Astrocyte (in vitro differentiated cells and primary cell): ENCODE measurements around the gene HAND1. TPM values are rescaled to one million over a fixed set of nuclear protein-coding genes. Genes with fewer than 3 reads are reported as not detected.

Source experiments
- DNase-seq: peaks from one replicate; pipeline ENCODE4 v3.0.0-alpha.2; 2010; ENCODE audit warnings: low read depth
- FAIRE-seq: peaks from 2 replicates; lab custom pipeline; 2011; peaks lifted over from hg19 to GRCh38; lab: Jason Lieb, UNC
- H2AFZ ChIP-seq: 2 replicates; pipeline ENCODE4 v1.6.0; 2012; ENCODE audit warnings: low read depth, low read length, inconsistent platforms
- H3K27ac ChIP-seq: 2 replicates; pipeline ENCODE4 v1.5.1; 2011; ENCODE audit warnings: low read depth, low read length, inconsistent platforms
- H3K27me3 ChIP-seq: 2 replicates; pipeline ENCODE4 v1.6.0; 2011; ENCODE audit warnings: low read length, inconsistent platforms; ENCODE audit not compliant: insufficient read depth
- H3K36me3 ChIP-seq: 2 replicates; pipeline ENCODE4 v1.5.1; 2011; ENCODE audit warnings: low read length, inconsistent platforms; ENCODE audit not compliant: insufficient read depth
- H3K4me1 ChIP-seq: 2 replicates; pipeline ENCODE4 v1.5.1; 2011; ENCODE audit warnings: low read length, inconsistent platforms; ENCODE audit not compliant: insufficient read depth
- H3K4me2 ChIP-seq: 2 replicates; pipeline ENCODE4 v1.6.0; 2012; ENCODE audit warnings: low read length, inconsistent platforms
- H3K4me3 ChIP-seq: 2 replicates; pipeline ENCODE4 v1.5.1; 2011; ENCODE audit warnings: low read depth, mild to moderate bottlenecking, low read length, inconsistent platforms; ENCODE audit not compliant: insufficient read depth
- H3K79me2 ChIP-seq: 2 replicates; pipeline ENCODE4 v1.6.0; 2012; ENCODE audit warnings: mild to moderate bottlenecking, low read length, inconsistent platforms; ENCODE audit not compliant: insufficient read depth
- H3K9ac ChIP-seq: 2 replicates; pipeline ENCODE4 v1.6.0; 2012; ENCODE audit warnings: mild to moderate bottlenecking, low read length, inconsistent platforms
- H3K9me3 ChIP-seq: 2 replicates; pipeline ENCODE4 v1.5.1; 2012; ENCODE audit warnings: low read depth, mild to moderate bottlenecking, low read length, inconsistent platforms; ENCODE audit not compliant: insufficient read depth
- H4K20me1 ChIP-seq: 2 replicates; pipeline ENCODE4 v1.6.0; 2012; ENCODE audit warnings: low read length, inconsistent platforms; ENCODE audit not compliant: insufficient read depth
- H3K27ac Mint-ChIP-seq: one replicate; pipeline ENCODE4 v1.8.0; 2021; ENCODE audit warnings: mild to moderate bottlenecking, mixed read lengths; ENCODE audit not compliant: unreplicated experiment
- H3K27me3 Mint-ChIP-seq: one replicate; pipeline ENCODE4 v1.8.0; 2021; ENCODE audit warnings: low read depth, mixed read lengths; ENCODE audit not compliant: unreplicated experiment
- H3K36me3 Mint-ChIP-seq: one replicate; pipeline ENCODE4 v1.8.0; 2021; ENCODE audit warnings: low read depth, mixed read lengths; ENCODE audit not compliant: unreplicated experiment
- H3K4me1 Mint-ChIP-seq: one replicate; pipeline ENCODE4 v1.8.0; 2021; ENCODE audit warnings: low read depth, mixed read lengths; ENCODE audit not compliant: unreplicated experiment
- H3K4me3 Mint-ChIP-seq: one replicate; pipeline ENCODE4 v1.8.0; 2021; ENCODE audit warnings: mild to moderate bottlenecking, moderate library complexity, mixed read lengths; ENCODE audit not compliant: unreplicated experiment
- H3K9me3 Mint-ChIP-seq: one replicate; pipeline ENCODE4 v1.8.0; 2021; ENCODE audit warnings: mild to moderate bottlenecking, mixed read lengths; ENCODE audit not compliant: unreplicated experiment
- CTCF ChIP-seq: IDR thresholded peaks from 2 replicates; pipeline ENCODE4 v1.5.1; 2011; ENCODE audit warnings: low read depth, mild to moderate bottlenecking, inconsistent platforms, low read length, moderate library complexity; ENCODE audit not compliant: insufficient read depth
- EZH2 ChIP-seq: IDR thresholded peaks from 2 replicates; pipeline ENCODE4 v1.6.1; 2012; ENCODE audit warnings: mild to moderate bottlenecking, low read length, inconsistent platforms; ENCODE audit not compliant: insufficient read depth
- total RNA-seq: library from RNA; stranded (reverse); gene quantifications from 2 replicates; pipeline ENCODE4 v1.2.1, GENCODE V29; 2021

HAND1 gene
- total RNA-seq, 1 donor from 2014 or later = not detected

- H2AFZ ChIP-seq = no peak overlapping the region
- Mint-ChIP-seq H3K9me3 (peaks cover 25% of the 10 kb centered on the region), H3K27me3 (peaks cover 84% of the 10 kb centered on the region), H3K4me3 (peak overlapping the region; percentile 14), H3K4me1 (peaks cover 5% of the 10 kb centered on the region), H3K27ac (peak overlapping the region; percentile 26), H3K36me3 (peaks cover 2% of the 10 kb centered on the region)
- peaks cover 27% of the 10 kb centered on the region for H4K20me1 ChIP-seq
- H3K36me3 ChIP-seq = no peaks in the 10 kb centered on the region
- no peaks in the 10 kb centered on the region for H3K79me2 ChIP-seq
- peaks cover 98% of the 10 kb centered on the region for H3K27me3 ChIP-seq
- peaks cover 12% of the 10 kb centered on the region for H3K4me1 ChIP-seq
- no peak overlapping the region for H3K4me3 ChIP-seq
- H3K9me3 ChIP-seq = peaks cover 3% of the 10 kb centered on the region
- FAIRE-seq = no peak
- no peak overlapping the region for H3K9ac ChIP-seq
- no peak overlapping the region for H3K27ac ChIP-seq
- no peak overlapping the region for H3K4me2 ChIP-seq
- TF ChIP-seq CTCF (no peak), EZH2 (peak; percentile 93)
- no peak for DNase-seq
Measured at GRCh38 chr5:154475591-154476353, 2.3 kb downstream of the HAND1 start.

GRCh38 chr5:154474396-154475334, 3.4 kb downstream of the HAND1 start:
- Histone ChIP-seq H3K4me2 (no peak overlapping the region), H2AFZ (no peak overlapping the region), H4K20me1 (peaks cover 27% of the 10 kb centered on the region), H3K79me2 (no peaks in the 10 kb centered on the region), H3K4me1 (peaks cover 12% of the 10 kb centered on the region), H3K4me3 (no peak overlapping the region), H3K27me3 (peaks cover 98% of the 10 kb centered on the region), H3K36me3 (no peaks in the 10 kb centered on the region), H3K27ac (no peak overlapping the region), H3K9ac (no peak overlapping the region), H3K9me3 (no peaks in the 10 kb centered on the region)
- Mint-ChIP-seq H3K4me3 (no peak overlapping the region), H3K27me3 (peaks cover 85% of the 10 kb centered on the region), H3K4me1 (peaks cover 5% of the 10 kb centered on the region), H3K9me3 (peaks cover 18% of the 10 kb centered on the region), H3K27ac (peak overlapping the region; percentile 66), H3K36me3 (peaks cover 2% of the 10 kb centered on the region)
- no peak for FAIRE-seq
- DNase-seq = no peak
- TF ChIP-seq EZH2 (no peak), CTCF (no peak)
